Stimulated activated CD4-positive, alpha-beta T cell treated with anti-CD3 and anti-CD28 coated beads, TNF-alpha, amount 100 ng/mL, for 24 hours (primary cell): ENCODE data around the gene FASTK.

ENCODE experiments used
- DNase-seq, 3 experiments: peaks; one replicate each; pipeline ENCODE4 v3.0.0-alpha.2; 2020; ENCODE audit warnings: low read depth in 3 of 3

FASTK gene

GRCh38 chr7:151082141-151083070 is 1.8 kb upstream of the FASTK start:
- no peak for DNase-seq

GRCh38 chr7:151081170-151082101 is 827 bp upstream of the FASTK start:
- DNase-seq = no peak

GRCh38 chr7:151080067-151080521 is 515 bp downstream of the FASTK start:
- no peak for DNase-seq

- DNase-seq = no peak
Observed at GRCh38 chr7:151079199-151079910, 1.3 kb downstream of the FASTK start.

- no peak for DNase-seq
Observed at GRCh38 chr7:151078233-151079040, 2.2 kb downstream of the FASTK start.

- DNase-seq = no peak
Observed at GRCh38 chr7:151077705-151078232, 2.8 kb downstream of the FASTK start.

GRCh38 chr7:151076863-151077704 is 3.5 kb downstream of the FASTK start:
- no peak for DNase-seq

- no peak for DNase-seq
Observed at GRCh38 chr7:151075978-151076426, 4.6 kb downstream of the FASTK start.

GRCh38 chr7:151075662-151075971 is 5.0 kb downstream of the FASTK start:
- no peak for DNase-seq

- no peak for DNase-seq
Observed at GRCh38 chr7:151074817-151075661, 5.6 kb downstream of the FASTK start.

GRCh38 chr7:151073990-151074389 is 6.6 kb downstream of the FASTK start:
- DNase-seq = no peak

GRCh38 chr7:151071032-151071866 is 9.4 kb downstream of the FASTK start:
- no peak for DNase-seq

- DNase-seq = no peak
Observed at GRCh38 chr7:151070574-151070960, 10.0 kb downstream of the FASTK start.

GRCh38 chr7:151069841-151070573 is 10.6 kb downstream of the FASTK start:
- DNase-seq = no peak

GRCh38 chr7:151068069-151068773 is 12.4 kb downstream of the FASTK start:
- DNase-seq = no peak

- DNase-seq = no peak
Observed at GRCh38 chr7:151066273-151066974, 14.2 kb downstream of the FASTK start.
